ENCODE data around the gene RPL11.

GRCh38 chr1:23701310-23701709 is 9.7 kb downstream of the RPL11 start:
- TF ChIP-seq EZH2phosphoT487 (IDR thresholded peaks at IDR 0.05): no peak
- TF ChIP-seq CTCF (IDR thresholded peaks at IDR 0.05): no peak
- TF ChIP-seq EZH2 (IDR thresholded peaks at IDR 0.05): no peak
